Stimulated activated CD4-positive, alpha-beta T cell treated with anti-CD3 and anti-CD28 coated beads, Interleukin-2, amount 100 ng/mL, for 48 hours (primary cell): ENCODE results near the gene HIPK2.
A peak's percentile ranks its signal among the peaks of the same experiment; 100 is the strongest.

Experiments
- DNase-seq, 2 donors: peaks; one replicate each; pipeline ENCODE4 v3.0.0-alpha.2; 2020

HIPK2 gene

DNA sequence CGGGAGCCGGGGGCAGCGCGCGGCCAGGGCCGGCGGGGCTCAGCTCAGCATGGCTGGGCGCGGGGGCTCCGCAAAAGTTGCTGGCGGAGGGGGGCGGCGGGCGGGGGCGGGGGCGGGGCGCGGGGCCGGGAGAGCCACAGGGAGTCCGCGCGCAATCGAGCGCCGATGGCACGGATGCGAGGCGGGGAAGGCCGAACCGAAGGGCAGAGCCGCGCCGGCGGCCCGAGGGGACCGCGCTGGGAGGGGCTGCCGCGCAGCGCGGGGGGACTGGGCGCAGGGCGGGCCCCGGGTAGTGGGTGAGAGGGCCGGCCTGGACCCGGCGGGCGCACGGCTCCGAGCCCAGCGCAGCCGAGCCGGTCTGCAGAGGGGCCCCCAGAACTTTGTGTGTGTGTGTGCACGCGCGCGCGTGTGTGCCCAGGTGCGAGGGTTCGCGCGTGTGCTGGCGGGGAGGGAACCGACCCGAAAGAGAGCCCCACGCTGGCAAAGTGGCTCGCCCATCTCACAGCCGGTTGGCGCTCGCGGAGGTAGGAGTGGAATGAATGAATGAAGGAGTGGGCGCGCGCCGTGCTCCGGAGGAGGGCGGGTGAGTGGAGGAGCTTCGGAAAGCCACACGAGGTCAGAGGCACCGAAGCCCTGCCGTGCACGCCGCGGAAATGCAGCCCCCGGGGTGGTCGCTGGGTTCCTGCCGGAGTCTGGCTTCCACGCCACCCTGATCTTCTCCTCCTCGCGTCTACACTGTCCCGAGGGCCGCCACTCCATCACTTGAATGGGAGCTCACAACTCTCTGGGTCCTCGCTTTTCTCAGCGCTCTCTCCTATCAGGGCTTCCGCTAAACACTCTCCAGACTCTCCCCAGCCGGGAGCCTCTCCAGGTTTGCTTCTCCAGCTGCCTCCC is at the start of gene HIPK2:
Gene HIPK2 (minus strand): TSS at position 51 of the 894 bp plus-strand sequence. CDS start 375 bp downstream, outside the sequence.
- DNase-seq: peak; percentile 59 to 62

- DNase-seq: no peak
Observed at GRCh38 chr7:139827042-139827441, 49.2 kb upstream of the HIPK2 start.

GRCh38 chr7:139825666-139826290 is 48.0 kb upstream of the HIPK2 start:
- DNase-seq: no peak

GRCh38 chr7:139823959-139824521 is 46.2 kb upstream of the HIPK2 start:
- DNase-seq: no peak

DNA sequence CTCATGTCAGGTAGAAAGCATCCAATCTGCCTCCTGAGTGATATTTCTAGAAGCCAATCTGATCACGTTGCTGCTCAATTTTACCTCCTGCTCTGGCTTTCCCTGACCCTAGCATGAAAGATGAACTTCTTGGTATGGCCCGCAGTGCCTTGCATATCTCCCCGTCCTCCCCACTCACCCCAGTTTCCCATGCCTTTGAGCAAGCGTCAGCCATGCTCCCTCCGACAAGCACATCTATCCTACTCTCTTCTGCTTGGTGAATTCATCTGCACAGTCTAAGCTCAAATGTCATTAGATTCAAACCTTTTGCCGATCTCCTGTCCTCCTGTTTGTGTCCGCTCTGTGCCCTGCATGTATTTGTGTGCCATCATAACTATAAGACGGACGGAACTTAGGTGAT is 45.1 kb upstream of the HIPK2 start:
- DNase-seq: no peak

- DNase-seq: no peak
Observed at GRCh38 chr7:139821349-139822105, 43.7 kb upstream of the HIPK2 start.

GRCh38 chr7:139820089-139820488 is 42.3 kb upstream of the HIPK2 start:
- DNase-seq: no peak

DNA sequence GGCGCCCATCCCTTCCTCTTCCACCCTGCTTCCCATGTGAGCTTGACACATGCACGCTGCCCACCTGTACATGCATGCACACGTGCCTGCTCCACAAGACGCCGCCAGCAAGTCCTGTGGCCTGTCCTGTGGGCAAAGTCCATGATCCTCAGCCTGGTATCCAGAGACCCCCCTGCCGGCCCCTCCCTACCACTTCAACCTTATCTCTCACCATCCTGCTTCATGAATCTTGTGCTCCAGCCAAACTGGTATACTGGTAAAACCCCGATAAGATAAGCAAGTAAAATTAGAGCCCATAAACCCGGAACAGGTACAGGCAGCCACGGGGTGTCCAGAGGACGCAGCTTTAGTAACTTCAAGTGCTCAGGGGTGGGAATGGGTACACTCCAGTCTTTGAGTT is 39.5 kb upstream of the HIPK2 start:
- no peak for DNase-seq

DNA sequence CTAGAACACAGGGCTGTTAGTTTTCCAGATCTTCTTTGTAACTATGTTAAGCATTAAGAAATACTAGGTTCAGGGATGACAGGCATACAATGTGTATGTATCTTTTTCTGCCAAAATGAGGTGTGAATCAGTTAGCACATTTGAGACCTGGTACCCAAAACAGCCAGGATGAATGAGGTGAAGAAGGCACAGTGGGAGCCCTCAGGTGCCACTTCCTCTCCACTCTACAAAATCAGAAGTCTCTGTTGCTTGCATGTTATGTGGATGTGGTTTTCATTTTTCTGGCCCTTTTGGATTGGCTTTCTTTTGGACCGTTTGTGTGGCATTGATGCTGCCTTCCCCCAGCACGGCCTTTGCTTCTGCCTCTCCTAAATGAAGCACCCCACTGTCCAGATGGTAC is 35.9 kb upstream of the HIPK2 start:
- DNase-seq: no peak

DNA sequence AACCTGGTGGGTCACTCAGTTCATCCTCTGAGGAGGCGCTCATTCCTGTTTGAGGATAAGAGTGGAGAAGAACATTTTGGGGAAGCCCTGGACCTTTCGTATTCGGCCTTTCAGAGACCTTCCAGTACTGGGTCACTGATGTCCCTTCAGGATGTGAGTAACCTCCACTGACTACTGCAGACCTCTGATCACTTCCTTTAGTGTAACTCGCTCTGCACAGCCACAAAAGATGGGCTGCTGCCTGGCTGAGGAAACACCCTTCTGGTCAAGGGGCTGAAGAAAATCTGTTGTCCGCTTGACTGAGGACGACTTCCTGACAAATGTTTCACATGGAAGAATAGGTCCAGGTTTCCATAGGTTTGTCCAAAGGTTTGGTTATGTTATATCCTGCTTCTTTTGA is 35.4 kb upstream of the HIPK2 start:
- DNase-seq: no peak

DNA sequence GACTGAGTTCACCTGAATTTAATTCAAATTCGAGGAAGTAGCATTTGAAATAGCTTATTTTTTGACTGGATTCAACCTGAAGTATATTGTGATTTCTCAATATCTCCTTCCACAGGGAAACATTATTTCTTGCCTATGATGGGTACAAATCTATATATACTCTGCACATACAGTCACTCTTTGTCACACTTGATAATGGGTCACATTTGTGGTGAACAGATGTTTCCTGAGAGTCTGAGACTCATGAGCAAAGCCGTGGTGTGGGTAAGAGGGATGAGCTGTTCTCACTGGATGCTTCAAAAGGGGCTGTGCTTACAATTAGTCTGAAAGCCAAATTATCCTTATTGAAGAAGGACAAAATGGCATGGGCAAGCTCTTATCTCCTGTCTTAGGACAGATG is 33.3 kb upstream of the HIPK2 start:
- no peak for DNase-seq

- no peak for DNase-seq
Observed at GRCh38 chr7:139808846-139809442, 31.1 kb upstream of the HIPK2 start.

DNA sequence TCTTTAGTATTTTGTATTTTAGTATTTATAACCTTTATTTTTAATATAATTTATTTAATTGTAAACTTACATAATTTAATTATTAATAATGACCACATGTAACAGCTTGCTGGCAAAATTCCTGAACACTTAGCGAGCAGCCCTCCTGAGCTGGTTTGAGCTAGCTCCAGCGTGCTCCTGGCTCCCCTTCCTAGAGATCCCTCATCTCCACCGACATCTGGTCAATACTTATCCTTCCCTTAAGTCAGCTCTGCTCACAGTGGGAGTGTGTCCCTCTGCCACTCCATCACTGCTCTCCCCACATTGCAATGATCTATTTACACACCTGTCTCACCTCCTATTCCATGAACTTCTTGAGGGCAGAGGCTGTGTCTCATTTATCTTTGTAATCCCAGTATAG is 30.6 kb upstream of the HIPK2 start:
- no peak for DNase-seq

GRCh38 chr7:139807009-139807408 is 29.2 kb upstream of the HIPK2 start:
- no peak for DNase-seq

DNA sequence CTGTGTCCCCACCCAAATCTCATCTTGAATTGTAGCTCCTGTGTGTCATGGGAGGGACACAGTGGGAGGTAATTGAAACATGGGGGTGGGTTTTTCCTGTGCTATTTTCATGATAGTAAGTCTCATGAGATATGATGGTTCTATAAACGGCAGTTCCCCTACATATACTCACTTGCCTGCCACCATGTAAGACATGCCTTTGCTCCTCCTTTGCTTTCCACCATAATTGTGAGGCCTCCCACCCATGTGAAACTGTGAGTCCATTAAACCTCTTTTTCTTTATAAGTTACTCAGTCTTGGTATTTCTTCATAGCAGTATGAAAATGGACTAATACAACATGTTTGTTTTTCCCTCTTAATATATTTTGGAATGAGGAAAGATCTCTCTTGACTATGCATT is 26.8 kb upstream of the HIPK2 start:
- DNase-seq: no peak

GRCh38 chr7:139799586-139799985 is 21.8 kb upstream of the HIPK2 start:
- no peak for DNase-seq

DNA sequence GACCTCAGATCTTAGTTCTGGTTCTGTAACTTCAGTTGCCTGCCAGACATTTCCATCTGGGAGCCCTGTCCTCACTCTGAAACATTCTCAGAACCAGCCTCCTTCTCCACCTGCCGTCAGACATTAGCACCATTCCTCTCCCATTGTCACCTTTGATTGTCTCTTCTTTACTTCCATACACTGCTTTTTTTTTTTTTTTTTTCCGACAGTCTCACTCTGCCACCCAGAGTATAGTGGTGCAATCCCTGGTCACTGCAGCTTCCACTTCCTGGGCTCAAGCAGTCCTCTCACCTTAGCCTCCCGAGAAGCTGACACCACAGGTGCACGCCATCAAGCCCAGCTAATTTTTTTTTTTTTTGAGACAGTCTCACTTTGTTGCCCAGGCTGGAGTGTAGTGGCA is 21.1 kb upstream of the HIPK2 start:
- no peak for DNase-seq

DNA sequence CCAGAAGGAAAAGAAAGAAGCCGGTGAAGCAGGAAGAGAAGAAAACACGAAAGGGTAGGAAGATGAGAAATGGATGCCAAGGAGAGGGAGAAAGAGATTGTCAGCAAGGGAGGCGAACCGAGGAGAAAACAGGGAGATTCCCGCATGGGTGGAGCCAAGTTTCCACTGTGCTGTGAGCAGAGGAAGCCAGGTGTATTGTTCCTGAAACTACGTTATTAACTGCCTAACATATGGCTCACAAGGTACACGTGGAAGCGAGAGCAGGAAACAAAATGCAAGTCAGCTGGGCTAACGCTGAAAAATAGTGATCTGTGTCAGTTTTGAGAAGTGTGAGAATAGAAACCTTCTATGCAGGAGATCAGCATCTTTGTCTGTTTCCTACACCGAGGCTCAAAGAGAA is 20.4 kb upstream of the HIPK2 start:
- DNase-seq: no peak

DNA sequence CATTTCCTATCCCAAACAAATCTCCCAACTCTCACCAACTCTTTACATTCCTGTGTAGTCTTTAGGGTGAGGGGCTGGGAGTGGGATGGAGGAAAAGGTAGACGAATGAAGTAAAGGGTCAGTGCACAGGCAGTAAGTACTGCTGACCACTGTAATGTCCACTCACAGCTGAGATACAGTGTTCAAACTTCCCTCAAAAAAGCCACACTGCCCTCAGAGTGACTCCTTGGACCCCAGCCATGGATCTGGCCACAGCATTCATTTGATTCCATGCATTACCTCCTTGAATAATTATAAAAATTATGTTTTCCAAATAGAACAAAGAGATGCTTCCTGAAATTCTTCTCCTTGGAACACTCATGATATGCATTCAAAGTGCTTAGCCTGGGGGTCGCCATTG is 19.8 kb upstream of the HIPK2 start:
- no peak for DNase-seq

GRCh38 chr7:139791316-139791715 is 13.5 kb upstream of the HIPK2 start:
- no peak for DNase-seq

DNA sequence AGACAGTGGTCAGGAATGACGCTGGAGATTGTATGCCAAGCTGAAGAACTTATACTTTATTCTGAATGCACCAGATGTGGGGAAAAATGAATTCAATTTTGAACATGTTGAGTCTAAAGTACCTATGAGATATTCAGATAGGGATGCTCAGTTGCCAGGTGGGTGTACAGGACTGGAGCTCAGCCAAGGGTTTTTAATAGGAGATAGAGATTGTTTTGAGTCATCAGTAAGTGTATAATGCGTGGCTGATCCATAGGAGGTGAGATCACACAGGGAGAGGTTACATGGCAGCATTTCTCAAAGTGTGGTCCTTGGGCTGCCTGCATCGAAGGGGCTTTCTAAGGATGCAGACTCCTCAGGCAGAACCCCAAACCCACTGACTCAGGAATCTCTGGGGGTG is 6.8 kb upstream of the HIPK2 start:
- no peak for DNase-seq

- no peak for DNase-seq
Observed at GRCh38 chr7:139783647-139784385, 6.0 kb upstream of the HIPK2 start.
